Left lobe of liver (tissue), 2 donors: Measurements from ENCODE around the gene HIKESHI. TPM values are rescaled to one million over a fixed set of nuclear protein-coding genes. Genes with fewer than 3 reads are reported as not detected.
A peak's percentile ranks its signal among the peaks of the same experiment; 100 is the strongest.
"Not testable (repeated sequence)": the region's sequence is repeated elsewhere in the genome, so short reads cannot be mapped to it uniquely, and the experiment has no call there.

Experiments used
- ATAC-seq: fragments of 200-7000 bp; cut with Tn5 transposase; one replicate; pipeline ENCODE4 v1.9.1; 2020; ENCODE audit warnings: mild to moderate bottlenecking, moderate library complexity
- DNase-seq: peaks from one replicate; pipeline ENCODE4 v3.0.0-alpha.2; 2020; ENCODE audit warnings: low spot score
- total RNA-seq: library from RNA; stranded (reverse); gene quantifications from one replicate; pipeline ENCODE4 v1.2.1, GENCODE V29; 2021
- donor health status: DM: no; HTN: no; CAD: no; lungs with moderate emphysema.
- donor health status: DM: no; HTN: yes; CAD: no.

HIKESHI gene
- 11.5 TPM for total RNA-seq

DNA sequence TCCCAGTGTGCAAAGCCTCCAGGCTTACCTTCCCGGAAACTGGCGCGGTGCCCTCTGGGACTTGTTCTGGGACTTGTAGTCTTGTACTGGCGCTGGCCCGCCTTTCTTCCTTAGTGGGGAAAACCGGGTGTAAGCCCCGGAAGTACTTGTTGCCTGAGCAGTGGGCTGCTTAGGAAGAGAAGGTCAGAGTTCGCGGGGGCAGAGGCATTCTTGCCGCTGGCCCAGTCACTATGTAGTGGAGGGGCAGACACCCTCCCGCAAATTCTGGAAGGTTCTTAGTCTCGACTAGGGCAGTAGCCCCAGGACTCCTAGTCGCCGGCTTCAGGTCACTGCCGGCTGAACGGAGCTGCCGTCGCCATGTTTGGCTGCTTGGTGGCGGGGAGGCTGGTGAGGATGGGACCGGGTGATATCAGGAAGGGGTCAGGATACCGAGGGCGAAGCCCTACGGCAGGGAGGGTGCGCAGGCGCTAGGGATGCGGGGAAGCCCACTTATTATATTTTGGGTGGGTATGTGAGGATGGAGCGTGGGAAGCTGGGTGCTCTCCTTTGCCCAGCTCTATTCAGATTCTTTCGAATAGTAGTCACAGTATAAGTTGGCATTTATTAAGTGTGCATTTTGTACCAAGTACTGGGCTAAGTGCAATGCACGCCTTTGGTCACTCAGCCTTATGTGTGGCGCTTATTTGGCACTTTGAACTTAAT is at the start of gene HIKESHI:
HIKESHI (plus strand) TSS at position 149 of the 702 bp plus-strand sequence; CDS start at position 358, 209 bp downstream.
- DNase-seq = peak; percentile 100
- ATAC-seq = peak; percentile 99

DNA sequence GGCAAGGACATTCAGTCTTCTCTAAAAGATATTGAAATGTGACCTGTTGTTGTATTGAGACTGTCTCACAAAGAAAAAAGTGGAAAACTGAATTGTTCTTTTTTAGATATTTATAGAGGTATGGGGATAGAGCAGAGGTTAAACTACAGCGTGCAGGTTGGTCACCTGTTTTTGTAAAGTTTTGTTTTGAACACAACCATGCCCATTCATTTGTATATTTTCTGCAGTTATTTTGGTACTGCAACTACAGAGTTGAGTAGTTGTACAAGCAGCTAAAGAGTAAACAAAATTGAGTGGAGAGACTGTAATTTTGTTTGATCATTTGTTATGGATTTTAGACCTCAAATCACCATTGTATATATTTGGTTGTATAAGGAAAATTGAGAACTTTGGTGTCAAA is 46.1 kb upstream of the HIKESHI start:
- ATAC-seq = no peak
- no peak for DNase-seq

GRCh38 chr11:86256608-86257007 is 45.4 kb upstream of the HIKESHI start:
- no peak for ATAC-seq

GRCh38 chr11:86257446-86257845 is 44.6 kb upstream of the HIKESHI start:
- no peak for DNase-seq

More at GRCh38 chr11:86256608-86257007, 45.4 kb upstream of the HIKESHI start:
- no peak for DNase-seq

DNA sequence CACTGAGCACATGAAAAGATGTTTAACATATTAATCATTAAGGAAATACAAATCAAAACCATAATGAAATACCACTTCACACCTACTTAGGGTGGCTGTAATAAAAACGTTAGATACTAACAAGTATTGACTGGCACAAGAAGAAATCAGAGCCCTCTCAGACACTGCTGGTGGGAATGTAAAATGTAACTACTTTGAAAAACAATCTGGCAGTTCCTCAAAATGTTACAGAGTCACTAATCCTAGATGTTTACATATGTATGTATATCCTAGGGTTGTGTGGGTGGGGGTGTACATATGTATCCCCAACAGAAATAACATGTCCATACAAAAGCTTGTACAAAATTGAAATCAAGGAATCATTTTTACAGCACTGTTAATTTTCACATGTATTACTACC is 42.3 kb upstream of the HIKESHI start:
- no peak for ATAC-seq
- no peak for DNase-seq

More at GRCh38 chr11:86257446-86257845, 44.6 kb upstream of the HIKESHI start:
- no peak for ATAC-seq

DNA sequence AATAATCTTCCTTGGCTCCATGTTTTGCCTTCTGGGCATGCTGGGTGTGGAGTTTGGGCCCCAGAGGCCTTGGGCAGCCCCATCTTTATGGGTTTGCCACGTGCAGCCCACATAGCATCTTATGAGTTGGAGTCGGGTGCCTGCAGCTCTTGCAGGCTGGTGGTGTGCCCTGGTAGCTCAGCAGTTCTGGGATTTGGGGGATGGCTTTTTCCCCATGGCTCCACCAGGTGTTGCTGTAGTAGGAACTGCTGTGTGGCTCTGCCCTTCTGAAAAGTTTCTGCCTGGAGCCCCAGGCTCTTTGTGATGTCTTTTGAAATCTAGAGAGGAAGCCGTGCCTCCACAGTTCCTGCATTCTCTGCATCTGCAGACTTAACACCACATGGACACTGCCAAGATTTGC is 40.7 kb upstream of the HIKESHI start:
- ATAC-seq (no peak), DNase-seq (no peak)

- no peak for DNase-seq
- no peak for ATAC-seq
Measured at GRCh38 chr11:86262387-86262786, 39.7 kb upstream of the HIKESHI start.

- no peak for DNase-seq
- no peak for ATAC-seq
Measured at GRCh38 chr11:86264649-86265048, 37.4 kb upstream of the HIKESHI start.

GRCh38 chr11:86265194-86265593 is 36.8 kb upstream of the HIKESHI start:
- DNase-seq (no peak), ATAC-seq (no peak)

DNA sequence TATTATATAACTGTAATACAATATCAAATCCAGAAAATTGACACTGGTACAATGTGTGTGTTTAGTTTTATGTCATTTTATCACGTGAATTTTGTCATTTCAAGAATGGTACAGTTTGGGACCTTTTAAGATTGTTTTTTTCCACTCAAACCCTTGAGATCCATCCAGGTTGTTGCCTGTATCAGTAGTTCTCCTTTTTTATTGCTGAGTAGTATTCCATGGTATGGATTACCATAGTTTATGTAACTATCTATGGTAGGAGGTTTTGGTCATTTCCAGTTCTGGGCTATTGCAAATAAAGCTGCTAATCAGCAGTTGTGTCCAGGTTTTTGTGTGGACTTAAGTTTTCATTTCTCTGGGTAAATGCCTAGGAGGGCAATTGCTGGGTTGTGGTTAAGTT is 32.4 kb upstream of the HIKESHI start:
- ATAC-seq = no peak
- no peak for DNase-seq

- ATAC-seq (no peak), DNase-seq (no peak)
Measured at GRCh38 chr11:86274503-86274902, 27.5 kb upstream of the HIKESHI start.

DNA sequence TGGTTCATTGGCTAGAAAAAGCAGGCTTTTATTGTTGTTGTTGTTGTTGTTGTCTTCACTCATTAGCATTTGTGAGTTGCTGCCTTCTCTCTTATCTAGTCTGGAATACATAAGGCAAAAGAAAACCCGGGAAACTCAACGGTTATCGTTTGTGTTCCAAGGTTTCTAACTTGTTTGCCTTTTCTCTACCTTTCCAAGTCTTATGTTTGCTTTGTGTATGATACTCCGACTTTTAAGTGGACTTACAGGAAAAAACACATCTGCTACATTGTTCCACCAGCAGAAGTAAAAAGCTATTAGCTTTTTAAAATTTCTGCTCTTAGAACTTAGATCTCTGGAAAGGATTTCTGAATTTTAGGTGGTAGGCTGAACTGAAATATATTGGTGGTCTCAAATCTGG is 27.0 kb upstream of the HIKESHI start:
- no peak for ATAC-seq
- DNase-seq = no peak

DNA sequence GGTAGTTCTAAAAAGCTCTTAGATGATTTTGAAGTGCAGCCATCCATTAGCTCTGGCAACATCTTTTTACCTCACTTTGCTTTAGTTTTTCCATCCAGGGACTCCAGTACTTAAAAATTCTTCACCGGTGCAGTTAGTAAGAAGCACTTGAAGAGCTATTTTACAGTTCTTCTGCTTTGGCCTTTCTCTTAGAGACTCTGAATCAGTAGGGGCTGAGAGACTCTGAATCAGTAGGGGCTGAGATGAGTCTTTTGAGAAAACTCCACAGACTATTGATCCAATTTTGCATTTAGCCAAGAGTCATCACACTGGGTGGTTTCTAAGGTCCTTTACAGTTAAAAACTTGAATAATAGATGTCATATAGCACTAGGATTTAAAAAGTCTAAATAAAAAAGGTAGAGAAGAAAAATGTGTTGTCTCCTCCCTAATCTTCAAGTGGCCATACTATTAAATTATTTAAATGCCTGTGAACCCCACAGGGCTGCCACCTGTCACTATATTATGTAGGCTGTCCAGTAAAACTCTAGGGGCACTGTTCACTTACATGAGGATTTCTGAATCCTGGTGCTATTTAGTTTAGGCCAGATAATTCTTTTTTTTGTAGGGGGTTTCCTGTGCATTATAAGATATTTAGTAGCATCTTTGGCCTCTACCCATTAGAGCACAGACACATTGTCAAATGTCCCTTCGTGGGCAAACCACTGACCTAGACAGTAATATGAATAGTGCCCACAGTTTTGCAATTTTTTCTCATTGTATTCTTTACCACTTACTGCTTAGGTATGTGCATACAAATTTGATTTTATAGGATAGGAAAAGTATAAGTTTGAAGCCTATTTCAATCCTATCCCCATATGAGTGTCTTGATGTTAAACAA is 26.3 kb upstream of the HIKESHI start:
- ATAC-seq = no peak
- DNase-seq = no peak

GRCh38 chr11:86277741-86278140 is 24.3 kb upstream of the HIKESHI start:
- ATAC-seq (no peak), DNase-seq (no peak)

- no peak for ATAC-seq
Measured at GRCh38 chr11:86278226-86278625, 23.8 kb upstream of the HIKESHI start.

DNA sequence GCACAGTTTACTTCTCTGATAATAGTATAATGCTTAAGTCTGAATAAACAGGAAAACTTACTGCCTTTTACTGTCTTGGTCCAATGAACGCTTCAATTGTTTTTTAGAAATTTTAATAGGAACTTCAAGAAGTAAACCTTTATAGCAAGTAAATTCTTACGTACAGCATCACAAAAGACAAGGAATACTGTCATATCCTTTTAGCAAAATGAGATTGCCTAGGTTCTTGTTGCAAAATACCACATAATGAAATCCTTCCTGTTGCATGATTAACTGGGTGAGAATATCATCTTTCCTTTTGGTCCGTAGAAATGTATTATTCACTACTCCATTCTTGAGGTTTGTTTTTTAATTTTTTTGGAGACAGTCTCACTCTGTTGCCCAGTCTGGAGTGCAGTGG is 22.3 kb upstream of the HIKESHI start:
- DNase-seq (no peak), ATAC-seq (no peak)

More at GRCh38 chr11:86278226-86278625, 23.8 kb upstream of the HIKESHI start:
- DNase-seq = no peak

DNA sequence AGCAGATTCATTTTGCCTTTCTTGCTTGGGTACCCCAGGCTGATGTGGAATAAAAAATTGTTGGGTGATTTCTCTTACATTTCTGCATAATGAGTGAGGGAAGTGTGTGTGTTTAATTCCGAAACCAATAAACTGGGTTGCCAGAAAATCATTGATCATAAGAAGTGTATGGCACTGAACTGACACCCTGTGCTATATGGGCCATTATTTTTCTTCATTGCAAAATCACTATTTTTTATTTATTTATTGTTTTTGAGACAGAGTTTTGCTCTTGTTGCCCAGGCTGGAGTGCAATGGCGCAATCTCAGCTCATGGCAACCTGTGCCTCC is 14.6 kb upstream of the HIKESHI start:
- DNase-seq (no peak), ATAC-seq (no peak)

GRCh38 chr11:86288776-86289507 is 13.1 kb upstream of the HIKESHI start:
- ATAC-seq (no peak), DNase-seq (no peak)

DNA sequence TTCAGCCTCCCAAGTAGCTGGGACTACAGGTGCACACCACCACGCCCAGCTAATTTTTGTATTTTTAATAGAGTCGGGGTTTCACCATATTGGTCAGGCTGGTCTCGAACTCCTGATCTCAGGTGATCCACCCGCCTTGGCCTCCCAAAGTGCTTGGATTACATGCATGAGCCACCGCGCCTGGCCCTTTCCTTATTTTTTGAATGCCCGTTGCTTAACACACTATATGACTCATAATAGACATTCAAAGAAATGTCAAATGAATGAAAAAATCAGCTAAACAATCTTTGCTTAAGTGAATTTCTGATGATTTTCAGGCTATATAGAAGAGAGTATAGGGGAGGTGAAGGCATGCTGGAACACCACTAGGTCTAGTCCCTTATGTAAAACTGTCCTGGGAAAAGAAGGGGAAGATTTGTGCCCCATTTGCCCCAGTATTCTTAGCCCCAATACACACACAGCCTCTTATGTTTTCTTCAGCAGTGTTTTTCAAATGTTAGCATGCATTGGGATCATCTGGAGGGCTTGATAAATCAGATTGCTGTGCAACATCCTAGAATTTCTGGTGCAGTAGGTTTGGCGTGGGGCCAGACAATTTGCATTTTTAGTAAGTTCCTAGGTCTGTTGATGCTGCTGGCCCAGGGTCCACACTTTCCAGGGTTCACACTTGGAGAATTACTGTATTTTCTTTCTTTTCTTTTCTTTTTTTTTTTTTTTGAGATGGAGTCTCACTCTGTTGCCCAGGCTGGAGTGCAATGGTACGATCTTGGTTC is 12.3 kb upstream of the HIKESHI start:
- ATAC-seq, DNase-seq: not testable (repeated sequence)

- ATAC-seq (peak; percentile 96), DNase-seq (no peak)
Measured at GRCh38 chr11:86291466-86292262, 10.4 kb upstream of the HIKESHI start.
